ENCODE measurements around the gene SNIP1. TPM values are rescaled to one million over a fixed set of nuclear protein-coding genes. Genes with fewer than 3 reads are reported as not detected.

The SNIP1 gene
- total and polyA plus RNA-seq, 7 donors: 4.1 to 11.9 (median 8.1) TPM

DNA sequence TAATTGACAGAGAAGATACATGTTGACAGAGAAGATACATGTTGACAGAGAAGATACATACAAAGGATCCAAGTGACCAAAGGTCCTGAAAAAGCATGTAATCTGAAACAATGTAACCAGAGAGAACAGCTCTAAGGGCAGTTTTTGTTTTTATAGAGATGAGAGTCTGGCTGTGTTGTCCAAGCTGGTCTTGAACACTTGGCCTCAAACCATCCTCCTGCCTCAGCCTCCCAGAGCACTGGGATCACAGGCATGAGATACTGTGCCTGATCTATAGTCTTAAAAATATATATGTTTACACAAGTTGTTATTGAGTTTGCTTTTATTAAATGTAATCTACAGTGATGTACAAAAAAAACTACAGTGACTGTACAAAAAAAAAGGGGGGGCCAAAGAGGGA is 52.0 kb downstream of the SNIP1 start:
- TF ChIP-seq CTCF (IDR thresholded peaks at IDR 0.05): no peak
- Histone ChIP-seq H3K27me3 (ENCODE audit: insufficient read depth in 3 of 3, low read length in 2 of 3) (no peaks in the 10 kb centered on the region), H3K4me1 (peaks cover 9% of the 10 kb centered on the region), H3K9me3 (no peaks in the 10 kb centered on the region), H3K4me3 (no peak overlapping the region), H3K36me3 (ENCODE audit: insufficient read depth in 1 of 2, low read depth in 1 of 2) (peaks cover 4 to 70% of the 10 kb centered on the region in 2 donors), H3K27ac (no peak overlapping the region)
- intact Hi-C loops (cut with DNase I): loop anchor here in 1 of 2 donors (5.0 kb wide), 1 partner anchor 90 kb away; no protein-coding TSS in a partner anchor
- DNase-seq (no peak), ATAC-seq (no peak)

- TF ChIP-seq CTCF (IDR thresholded peaks at IDR 0.05): no peak
- no peaks in the 10 kb centered on the region for H3K9me3 ChIP-seq
- no peak overlapping the region for H3K27ac ChIP-seq
- no peaks in the 10 kb centered on the region for H3K27me3 ChIP-seq (ENCODE audit: insufficient read depth in 3 of 3, low read length in 2 of 3)
- DNase-seq: no peak
- no peak for ATAC-seq
- intact Hi-C loops (cut with DNase I): loop anchor here in 1 of 2 donors (5.0 kb wide), 1 partner anchor 91 kb away; no protein-coding TSS in a partner anchor
- H3K4me1 ChIP-seq: peaks cover 9% of the 10 kb centered on the region
- WGBS, 3 donors: 72 to 73% (median 72%) methylated on average over 5 of the region's 5 CpGs
- H3K36me3 ChIP-seq (ENCODE audit: insufficient read depth in 1 of 2, low read depth in 1 of 2): peaks cover 4 to 66% of the 10 kb centered on the region in 2 donors
- no peak overlapping the region for H3K4me3 ChIP-seq
Observed at GRCh38 chr1:37501661-37502060, 52.4 kb downstream of the SNIP1 start.

- intact Hi-C loops (cut with DNase I): no loop called here
- peak; percentile 76 to 99 (median 96) for ATAC-seq
- 50 to 55% (median 52%) methylated on average over 4 of the region's 4 CpGs for WGBS, 3 donors
- no peak overlapping the region for H3K4me3 ChIP-seq
- H3K27ac ChIP-seq: peak overlapping the region; percentile 33
- no peaks in the 10 kb centered on the region for H3K9me3 ChIP-seq
- H3K27me3 ChIP-seq (ENCODE audit: insufficient read depth in 3 of 3, low read length in 2 of 3): no peaks in the 10 kb centered on the region
- no peak for TF ChIP-seq CTCF (IDR thresholded peaks at IDR 0.05)
- DNase-seq: no peak
- H3K36me3 ChIP-seq (ENCODE audit: insufficient read depth in 1 of 2, low read depth in 1 of 2): peaks cover 0 to 58% of the 10 kb centered on the region in 2 donors
- peaks cover 9% of the 10 kb centered on the region for H3K4me1 ChIP-seq
Observed at GRCh38 chr1:37498872-37499617, 55.0 kb downstream of the SNIP1 start.

DNA sequence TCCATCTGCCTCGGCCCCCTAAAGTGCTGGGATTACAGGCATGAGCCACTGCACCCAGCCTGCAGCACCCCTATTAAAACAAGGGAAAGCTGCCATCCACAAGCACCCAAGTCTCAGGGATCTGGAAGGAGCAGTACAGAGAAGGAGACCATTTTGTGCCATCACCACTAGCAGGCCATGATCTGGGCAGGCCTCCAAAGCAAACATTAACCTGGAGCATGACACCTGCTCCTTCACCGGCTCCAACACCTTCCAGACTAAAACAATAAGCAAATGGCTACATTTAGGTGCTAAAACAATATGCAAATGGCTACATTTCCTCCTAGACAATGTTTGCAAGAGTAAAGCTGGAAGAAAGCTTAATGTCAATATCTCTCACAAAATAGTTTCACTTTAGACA is 56.3 kb downstream of the SNIP1 start:
- WGBS, 3 donors: 86 to 96% (median 91%) methylated on average over 2 of the region's 2 CpGs
- no peaks in the 10 kb centered on the region for H3K27me3 ChIP-seq (ENCODE audit: insufficient read depth in 3 of 3, low read length in 2 of 3)
- peaks cover 9% of the 10 kb centered on the region for H3K4me1 ChIP-seq
- no peaks in the 10 kb centered on the region for H3K9me3 ChIP-seq
- ATAC-seq (no peak), DNase-seq (no peak)
- no peak overlapping the region for H3K4me3 ChIP-seq
- H3K27ac ChIP-seq: no peak overlapping the region
- peaks cover 0 to 59% of the 10 kb centered on the region in 2 donors for H3K36me3 ChIP-seq (ENCODE audit: insufficient read depth in 1 of 2, low read depth in 1 of 2)
- intact Hi-C loops (cut with DNase I): no loop called here
- TF ChIP-seq CTCF (IDR thresholded peaks at IDR 0.05): no peak

Data from psoas muscle (tissue), 8 donors.